Stimulated activated effector memory CD8-positive, alpha-beta T cell treated with anti-CD3 and anti-CD28 coated beads, Interleukin-12 subunit alpha, Interleukin-12 subunit beta, amount 100 ng/mL, for 72 hours (primary cell): Measurements from ENCODE around the gene PIK3C2B.

Experiments
- ATAC-seq: fragments of 150-1000 bp; cut with Tn5 transposase; 2 replicates; pipeline ENCODE4 v1.10.0; 2021
- DNase-seq, 2 donors: peaks; one replicate each; pipeline ENCODE4 v3.0.0; 2021 to 2022; ENCODE audit warnings: low spot score in 2 of 2
- H3K27ac Mint-ChIP-seq: one replicate; pipeline ENCODE4 v1.8.0; 2022; ENCODE audit warnings: mild to moderate bottlenecking, mixed read lengths
- H3K36me3 Mint-ChIP-seq: one replicate; pipeline ENCODE4 v1.8.0; 2022; ENCODE audit warnings: mild to moderate bottlenecking, mixed read lengths
- H3K4me1 Mint-ChIP-seq: one replicate; pipeline ENCODE4 v1.8.0; 2022; ENCODE audit warnings: mixed read lengths
- H3K4me3 Mint-ChIP-seq: one replicate; pipeline ENCODE4 v1.8.0; 2022; ENCODE audit warnings: mild to moderate bottlenecking, mixed read lengths
- H3K9me3 Mint-ChIP-seq: one replicate; pipeline ENCODE4 v1.8.0; 2022; ENCODE audit warnings: mixed read lengths

Gene PIK3C2B

GRCh38 chr1:204448344-204448964 is 46.2 kb downstream of the PIK3C2B start:
- ATAC-seq, result no peak
- H3K36me3 Mint-ChIP-seq, result peaks cover 72% of the 10 kb centered on the region
- H3K9me3 Mint-ChIP-seq, result no peaks in the 10 kb centered on the region
- H3K27ac Mint-ChIP-seq, result peak overlapping the region; percentile 86
- H3K4me3 Mint-ChIP-seq, result peak overlapping the region; percentile 10
- DNase-seq, result no peak
- H3K4me1 Mint-ChIP-seq, result peaks cover 68% of the 10 kb centered on the region

- Mint-ChIP-seq H3K4me1 (peaks cover 65% of the 10 kb centered on the region), H3K4me3 (no peak overlapping the region), H3K27ac (peak overlapping the region; percentile 93), H3K36me3 (peaks cover 72% of the 10 kb centered on the region), H3K9me3 (no peaks in the 10 kb centered on the region)
- DNase-seq, result no peak
- no peak for ATAC-seq
These were observed 46.9 kb downstream of the PIK3C2B start for GRCh38 chr1:204447736-204448135.

GRCh38 chr1:204447190-204447589 is 47.4 kb downstream of the PIK3C2B start:
- peak overlapping the region; percentile 93 for H3K27ac Mint-ChIP-seq

GRCh38 chr1:204446413-204447111 is 48.0 kb downstream of the PIK3C2B start:
- DNase-seq (peak; percentile 59 to 81), ATAC-seq (peak; percentile 84)
- Mint-ChIP-seq H3K4me1 (peaks cover 69% of the 10 kb centered on the region), H3K27ac (peak overlapping the region; percentile 93), H3K4me3 (no peak overlapping the region), H3K9me3 (no peaks in the 10 kb centered on the region), H3K36me3 (peaks cover 73% of the 10 kb centered on the region)

More at GRCh38 chr1:204447190-204447589, 47.4 kb downstream of the PIK3C2B start:
- ATAC-seq (no peak), DNase-seq (no peak)
- Mint-ChIP-seq H3K36me3 (peaks cover 73% of the 10 kb centered on the region), H3K9me3 (no peaks in the 10 kb centered on the region), H3K4me1 (peaks cover 68% of the 10 kb centered on the region), H3K4me3 (no peak overlapping the region)

- ATAC-seq, result peak; percentile 41
- peak; percentile 46 to 76 for DNase-seq
- H3K36me3 Mint-ChIP-seq, result peaks cover 79% of the 10 kb centered on the region
These were observed 48.7 kb downstream of the PIK3C2B start for GRCh38 chr1:204445860-204446412.

More at GRCh38 chr1:204445860-204446412, 48.7 kb downstream of the PIK3C2B start:
- Mint-ChIP-seq H3K4me3 (no peak overlapping the region), H3K4me1 (peaks cover 66% of the 10 kb centered on the region), H3K9me3 (no peaks in the 10 kb centered on the region), H3K27ac (peak overlapping the region; percentile 93)
